ENCODE data around the gene CLIC1. TPM values are rescaled to one million over a fixed set of nuclear protein-coding genes. Genes with fewer than 3 reads are reported as not detected.

CLIC1 gene
- total and polyA plus RNA-seq, 2 experiments from 2014 or later = 269 to 296 TPM

DNA sequence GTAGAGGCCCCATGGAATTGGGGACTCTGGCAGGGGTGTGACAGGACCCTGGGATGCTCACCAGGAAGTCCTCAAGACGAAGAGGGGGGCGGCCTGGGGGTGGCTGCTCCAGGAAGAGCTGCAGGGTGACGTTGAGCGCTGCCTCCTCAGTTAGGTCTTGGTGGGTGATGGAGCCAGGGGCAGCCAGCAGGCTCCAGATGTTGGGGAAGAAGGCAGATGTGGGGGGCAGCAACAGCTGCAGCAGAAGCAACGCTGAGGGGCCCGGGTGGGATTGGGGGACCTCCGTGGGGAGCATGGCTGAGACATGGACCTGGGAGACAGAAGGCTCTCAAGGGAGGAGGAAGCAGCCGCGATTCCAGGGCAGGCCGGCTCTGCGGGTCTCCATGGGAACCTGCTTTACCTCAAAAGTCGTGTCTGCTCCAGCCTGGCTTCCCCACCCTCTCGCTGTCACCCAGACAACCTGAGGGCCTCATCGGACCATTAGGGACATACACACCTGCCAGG is 40.2 kb upstream of the CLIC1 start (continued):
- TF ChIP-seq, protein P1, sequence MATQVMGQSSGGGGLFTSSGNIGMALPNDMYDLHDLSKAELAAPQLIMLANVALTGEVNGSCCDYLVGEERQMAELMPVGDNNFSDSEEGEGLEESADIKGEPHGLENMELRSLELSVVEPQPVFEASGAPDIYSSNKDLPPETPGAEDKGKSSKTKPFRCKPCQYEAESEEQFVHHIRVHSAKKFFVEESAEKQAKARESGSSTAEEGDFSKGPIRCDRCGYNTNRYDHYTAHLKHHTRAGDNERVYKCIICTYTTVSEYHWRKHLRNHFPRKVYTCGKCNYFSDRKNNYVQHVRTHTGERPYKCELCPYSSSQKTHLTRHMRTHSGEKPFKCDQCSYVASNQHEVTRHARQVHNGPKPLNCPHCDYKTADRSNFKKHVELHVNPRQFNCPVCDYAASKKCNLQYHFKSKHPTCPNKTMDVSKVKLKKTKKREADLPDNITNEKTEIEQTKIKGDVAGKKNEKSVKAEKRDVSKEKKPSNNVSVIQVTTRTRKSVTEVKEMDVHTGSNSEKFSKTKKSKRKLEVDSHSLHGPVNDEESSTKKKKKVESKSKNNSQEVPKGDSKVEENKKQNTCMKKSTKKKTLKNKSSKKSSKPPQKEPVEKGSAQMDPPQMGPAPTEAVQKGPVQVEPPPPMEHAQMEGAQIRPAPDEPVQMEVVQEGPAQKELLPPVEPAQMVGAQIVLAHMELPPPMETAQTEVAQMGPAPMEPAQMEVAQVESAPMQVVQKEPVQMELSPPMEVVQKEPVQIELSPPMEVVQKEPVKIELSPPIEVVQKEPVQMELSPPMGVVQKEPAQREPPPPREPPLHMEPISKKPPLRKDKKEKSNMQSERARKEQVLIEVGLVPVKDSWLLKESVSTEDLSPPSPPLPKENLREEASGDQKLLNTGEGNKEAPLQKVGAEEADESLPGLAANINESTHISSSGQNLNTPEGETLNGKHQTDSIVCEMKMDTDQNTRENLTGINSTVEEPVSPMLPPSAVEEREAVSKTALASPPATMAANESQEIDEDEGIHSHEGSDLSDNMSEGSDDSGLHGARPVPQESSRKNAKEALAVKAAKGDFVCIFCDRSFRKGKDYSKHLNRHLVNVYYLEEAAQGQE (IDR thresholded peaks at IDR 0.05; ENCODE audit: unreplicated experiment) = no peak

GRCh38 chr6:31775633-31776484 is 39.5 kb upstream of the CLIC1 start:
- Mint-ChIP-seq H3K9me3 (no peaks in the 10 kb centered on the region), H3K27me3 (ENCODE audit: insufficient read depth, low read depth, poor library complexity) (peaks cover 22% of the 10 kb centered on the region), H3K4me3 (no peak overlapping the region), H3K36me3 (ENCODE audit: low read depth) (peaks cover 20% of the 10 kb centered on the region), H3K4me1 (no peaks in the 10 kb centered on the region), H3K27ac (no peak overlapping the region)
- Histone ChIP-seq H3K79me2 (replicated peaks; ENCODE audit: insufficient read depth) (no peaks in the 10 kb centered on the region), H3K4me2 (no peak overlapping the region), H3K4me1 (ENCODE audit: insufficient read depth) (no peaks in the 10 kb centered on the region), H3K27me3 (ENCODE audit: insufficient read depth) (no peaks in the 10 kb centered on the region), H3F3A (replicated peaks; ENCODE audit: low read depth) (peaks cover 4% of the 10 kb centered on the region; the same call in 1 of the 2 replicates), H2AFZ (no peak overlapping the region), H3K36me3 (ENCODE audit: insufficient read depth) (no peaks in the 10 kb centered on the region), H3K9me2 (ENCODE audit: insufficient read depth) (no peaks in the 10 kb centered on the region), H3K4me3 (no peak overlapping the region), H3K27ac (ENCODE audit: low read depth) (no peak overlapping the region), H4K20me1 (replicated peaks; ENCODE audit: insufficient read depth) (no peaks in the 10 kb centered on the region; the same call in 1 of the 2 replicates)
- DNase-seq (ENCODE audit: low spot score) = no peak
- ATAC-seq = no peak
- TF ChIP-seq, protein P1 (IDR thresholded peaks at IDR 0.05; ENCODE audit: unreplicated experiment) = no peak
- TF ChIP-seq EZH2phosphoT487 (IDR thresholded peaks at IDR 0.05; ENCODE audit: unreplicated experiment) (no peak), POLR2AphosphoS5 (IDR thresholded peaks at IDR 0.05; ENCODE audit: low read depth) (no peak), JUNB (IDR thresholded peaks at IDR 0.05; ENCODE audit: unreplicated experiment) (no peak), EZH2 (IDR thresholded peaks at IDR 0.05; ENCODE audit: low read depth, unreplicated experiment) (no peak), STAT1 (IDR thresholded peaks at IDR 0.05; ENCODE audit: unreplicated experiment) (no peak), ZNF114 (CRISPR knock-in tag; IDR thresholded peaks at IDR 0.05) (no peak), NANOG (IDR thresholded peaks at IDR 0.05; ENCODE audit: borderline replicate concordance) (no peak), ZNF462 (CRISPR knock-in tag; IDR thresholded peaks at IDR 0.05) (no peak)
